Tibial nerve (tissue), 4 donors: ENCODE data around the gene RAD9A. TPM values are rescaled to one million over a fixed set of nuclear protein-coding genes. Genes with fewer than 3 reads are reported as not detected.
A peak's percentile ranks its signal among the peaks of the same experiment; 100 is the strongest.

Experiments
- DNase-seq, 2 donors: peaks; one replicate each; pipeline ENCODE4 v3.0.0-alpha.2; 2019; ENCODE audit warnings: low spot score in 2 of 2
- H3K27ac ChIP-seq, 4 donors: fragments of 200-600 bp; sonication (generic) in 3 of 4; one replicate each; pipeline ENCODE4 v1.5.1; 2017 to 2019; ENCODE audit warnings: mild to moderate bottlenecking in 1 of 4
- H3K27me3 ChIP-seq, 2 donors: fragments of 200-600 bp; sonication (generic) in 1 of 2; one replicate each; pipeline versions ENCODE4 v1.5.1 to v1.6.0; 2017 to 2019
- H3K36me3 ChIP-seq, 3 donors: fragments of 200-600 bp; sonication (generic); one replicate each; pipeline ENCODE4 v1.5.1; 2018 to 2019
- H3K4me1 ChIP-seq, 4 donors: fragments of 200-600 bp; sonication (generic) in 3 of 4; one replicate each; pipeline ENCODE4 v1.5.1; 2017 to 2019
- H3K4me3 ChIP-seq, 4 donors: fragments of 200-600 bp; sonication (generic) in 3 of 4; one replicate each; pipeline ENCODE4 v1.5.1; 2017 to 2019; ENCODE audit warnings: mild to moderate bottlenecking in 1 of 4, moderate library complexity in 1 of 4
- H3K9me3 ChIP-seq, 4 donors: fragments of 200-600 bp; sonication (generic) in 3 of 4; one replicate each; pipeline ENCODE4 v1.5.1; 2017 to 2019
- CTCF ChIP-seq, 5 experiments: fragments of 200-600 bp in 3 of 5; fragments of 450-650 bp in 2 of 5; sonication (generic) in 3 of 5; IDR thresholded peaks; one replicate each; pipeline ENCODE4 v1.5.1; 2016 to 2019; ENCODE audit warnings: antibody characterized with exemption in 5 of 5, mild to moderate bottlenecking in 3 of 5, moderate library complexity in 2 of 5
- EP300 ChIP-seq, 2 donors: sonication (generic); formaldehyde crosslinking; IDR thresholded peaks; one replicate each; pipeline ENCODE4 v1.6.1; 2017; ENCODE audit warnings: antibody characterized with exemption in 2 of 2, mild to moderate bottlenecking in 1 of 2
- POLR2A ChIP-seq, 2 donors: fragments of 450-650 bp; IDR thresholded peaks; one replicate each; pipeline ENCODE4 v1.6.1; 2017; ENCODE audit warnings: antibody characterized with exemption in 2 of 2, mild to moderate bottlenecking in 2 of 2, moderate library complexity in 2 of 2
- WGBS, 2 donors: methylation state at CpG; one replicate each; pipeline ENCODE4 v1.1.5; 2018; 5-methylcytosine and 5-hydroxymethylcytosine counted together
- total RNA-seq, 4 donors: library from RNA; depleted of rRNA; stranded (reverse); fragments of >200 nt; gene quantifications; one replicate each; pipeline ENCODE4 v1.1.0, GENCODE V29; 2016

The RAD9A gene
- total RNA-seq, 4 donors from 2014 or later: 22.7 to 39.0 (median 36.4) TPM

- Histone ChIP-seq H3K9me3 (no peaks in the 10 kb centered on the region), H3K36me3 (peaks cover 0 to 72% (median 21%) of the 10 kb centered on the region in 3 donors), H3K4me1 (peaks cover 0 to 64% (median 24%) of the 10 kb centered on the region in 4 donors), H3K27me3 (no peaks in the 10 kb centered on the region), H3K27ac (no peak overlapping the region), H3K4me3 (no peak overlapping the region)
- 78 to 81% methylated on average over 6 of the region's 6 CpGs for WGBS, 2 donors
- TF ChIP-seq EP300 (IDR thresholded peaks at IDR 0.05): no peak
- DNase-seq: no peak
These were observed 5.8 kb downstream of the RAD9A start for GRCh38 chr11:67397536-67397935.

GRCh38 chr11:67397986-67398660, 6.3 kb downstream of the RAD9A start:
- Histone ChIP-seq H3K4me1 (peaks cover 0 to 61% (median 25%) of the 10 kb centered on the region in 4 donors), H3K4me3 (no peak overlapping the region), H3K36me3 (peaks cover 0 to 72% (median 21%) of the 10 kb centered on the region in 3 donors), H3K27ac (no peak overlapping the region), H3K27me3 (no peaks in the 10 kb centered on the region), H3K9me3 (no peaks in the 10 kb centered on the region)
- TF ChIP-seq POLR2A (IDR thresholded peaks at IDR 0.05) (no peak), EP300 (IDR thresholded peaks at IDR 0.05) (no peak), CTCF (IDR thresholded peaks at IDR 0.05) (no peak)
- WGBS, 2 donors: 73 to 77% methylated on average over 18 to 24 of the region's 24 CpGs
- DNase-seq: no peak

GRCh38 chr11:67398661-67399563, 7.1 kb downstream of the RAD9A start:
- Histone ChIP-seq H3K27ac (peak overlapping the region in 1 of 4 donors; percentile 26), H3K9me3 (no peaks in the 10 kb centered on the region), H3K36me3 (peaks cover 0 to 65% (median 21%) of the 10 kb centered on the region in 3 donors), H3K4me3 (no peak overlapping the region), H3K4me1 (peaks cover 0 to 60% (median 26%) of the 10 kb centered on the region in 4 donors), H3K27me3 (no peaks in the 10 kb centered on the region)
- 73 to 82% methylated on average over 16 to 27 of the region's 31 CpGs for WGBS, 2 donors
- TF ChIP-seq CTCF (IDR thresholded peaks at IDR 0.05) (no peak), POLR2A (IDR thresholded peaks at IDR 0.05) (no peak), EP300 (IDR thresholded peaks at IDR 0.05) (no peak)
- DNase-seq: no peak

GRCh38 chr11:67400251-67400941, 8.6 kb downstream of the RAD9A start:
- Histone ChIP-seq H3K27me3 (no peaks in the 10 kb centered on the region), H3K27ac (peak overlapping the region; percentile 91 to 98 (median 94)), H3K4me3 (peak overlapping the region; percentile 75 to 99 (median 90)), H3K36me3 (peaks cover 0 to 52% (median 21%) of the 10 kb centered on the region in 3 donors), H3K9me3 (no peaks in the 10 kb centered on the region), H3K4me1 (peaks cover 0 to 74% (median 26%) of the 10 kb centered on the region in 4 donors)
- DNase-seq: no peak
- WGBS, 2 donors: 32 to 41% methylated on average over 23 of the region's 23 CpGs
- TF ChIP-seq CTCF (IDR thresholded peaks at IDR 0.05): no peak
- TF ChIP-seq EP300 (IDR thresholded peaks at IDR 0.05): no peak
- no peak for TF ChIP-seq POLR2A (IDR thresholded peaks at IDR 0.05)

- H3K4me1 ChIP-seq: peaks cover 0 to 76% (median 26%) of the 10 kb centered on the region in 4 donors
- peaks cover 0 to 45% (median 21%) of the 10 kb centered on the region in 3 donors for H3K36me3 ChIP-seq
- 7 to 8% methylated on average over 10 to 18 of the region's 27 CpGs for WGBS, 2 donors
- no peaks in the 10 kb centered on the region for H3K27me3 ChIP-seq
- no peak for DNase-seq
- H3K9me3 ChIP-seq: no peaks in the 10 kb centered on the region
- peak overlapping the region; percentile 75 to 99 (median 90) for H3K4me3 ChIP-seq
- peak overlapping the region; percentile 91 to 98 (median 94) for H3K27ac ChIP-seq
- no peak for TF ChIP-seq EP300 (IDR thresholded peaks at IDR 0.05)
- no peak for TF ChIP-seq CTCF (IDR thresholded peaks at IDR 0.05)
- no peak for TF ChIP-seq POLR2A (IDR thresholded peaks at IDR 0.05)
These were observed 9.2 kb downstream of the RAD9A start for GRCh38 chr11:67400942-67401494.
